Left colon (tissue), 2 donors: ENCODE measurements around the gene ZSCAN25. TPM values are rescaled to one million over a fixed set of nuclear protein-coding genes. Genes with fewer than 3 reads are reported as not detected.
"Not testable (repeated sequence)": the region's sequence is repeated elsewhere in the genome, so short reads cannot be mapped to it uniquely, and the experiment has no call there.

Experiments
- ATAC-seq: fragments of 200-7000 bp; cut with Tn5 transposase; one replicate; pipeline ENCODE4 v1.9.1; 2020; ENCODE audit warnings: mild to moderate bottlenecking, moderate library complexity
- DNase-seq, 2 donors: peaks; one replicate each; pipeline ENCODE4 v3.0.0-alpha.2; 2020
- intact Hi-C, 2 donors: fragments of 100-400 bp; cut with DNase I in 1 of 2; cut with micrococcal nuclease in 1 of 2; formaldehyde crosslinking; loops; one replicate each; pipeline versions ENCODE4 v1.11.2 to v1.14.0; 2022; cut with DNase I, micrococcal nuclease
- total RNA-seq, 2 donors: library from RNA; stranded (reverse); fragmentation: NEBNext Ultra II Directional; extraction: Animal tissue kit (Norgen Biotek cat#: 25700); gene quantifications; one replicate each; pipeline ENCODE4 v1.2.1, GENCODE V29; 2021
- donor health status: DM: no; HTN: no; CAD: no.
- donor health status: DM: yes; HTN: yes; CAD: no.

Gene ZSCAN25
- total RNA-seq, 2 donors from 2014 or later, result 10.8 to 16.0 TPM

DNA sequence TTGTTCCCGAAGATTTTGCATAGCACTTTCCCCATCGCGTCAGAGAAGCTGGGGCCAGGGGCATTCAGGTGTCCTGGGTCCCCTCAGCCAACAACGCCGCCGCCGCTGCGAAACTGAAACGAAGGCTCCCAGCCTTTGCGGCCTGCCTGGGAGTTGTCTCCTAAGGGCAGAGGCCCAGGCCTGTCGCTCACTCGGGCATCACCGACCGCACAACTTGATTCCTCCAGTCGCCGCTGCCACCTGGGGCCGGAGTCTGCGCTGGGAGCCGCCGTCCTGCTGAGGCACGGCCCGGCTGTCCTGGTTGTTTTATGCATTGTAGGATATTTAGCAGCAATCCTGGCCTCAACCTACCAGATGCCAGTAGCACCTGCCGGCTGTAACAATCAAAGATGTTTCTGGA lies 22.0 kb downstream of the ZSCAN25 start:
- DNase-seq (no peak), ATAC-seq (no peak)
- intact Hi-C loops, result no loop called here

DNA sequence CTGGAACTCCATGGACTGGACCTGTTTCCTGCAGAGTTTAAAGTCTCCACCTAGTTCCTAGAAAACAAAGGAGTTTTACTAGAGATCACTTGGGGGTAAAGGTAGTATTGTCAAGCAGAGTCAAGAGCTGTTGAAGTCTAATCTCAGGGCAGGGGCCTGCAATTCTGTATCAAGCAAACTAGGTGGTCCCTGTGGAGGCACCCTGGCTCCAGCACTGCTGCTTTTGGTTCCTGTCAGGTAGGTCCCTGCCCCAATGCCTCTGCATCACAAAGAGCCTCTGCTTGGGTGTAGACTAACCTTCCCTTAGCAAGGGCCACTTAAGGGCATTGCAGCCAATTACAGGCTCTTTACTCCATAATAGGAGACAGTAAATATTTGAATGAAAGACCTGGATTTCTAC lies 22.5 kb downstream of the ZSCAN25 start:
- ATAC-seq (no peak), DNase-seq (no peak)
- intact Hi-C loops, result no loop called here

DNA sequence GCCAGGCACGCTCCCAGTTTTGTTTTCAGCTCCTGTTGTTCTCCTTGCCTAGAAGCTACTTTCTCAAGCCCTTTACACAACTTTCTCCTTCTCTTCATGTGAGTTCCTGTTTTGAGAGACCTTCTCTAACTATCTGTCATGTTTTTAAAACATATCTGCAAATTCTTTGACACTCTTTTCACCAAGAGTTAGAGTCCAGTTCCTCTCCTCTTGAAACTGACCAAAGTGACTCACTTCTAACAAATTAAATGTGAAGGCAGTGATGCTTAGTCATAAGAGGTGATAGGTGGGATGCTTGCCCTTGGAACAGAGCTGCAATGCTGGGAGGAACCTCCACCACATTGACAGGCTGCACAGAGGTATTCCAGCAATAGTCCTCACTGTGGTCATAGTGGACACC lies 25.3 kb downstream of the ZSCAN25 start:
- no peak for ATAC-seq
- intact Hi-C loops, result no loop called here
- no peak for DNase-seq

DNA sequence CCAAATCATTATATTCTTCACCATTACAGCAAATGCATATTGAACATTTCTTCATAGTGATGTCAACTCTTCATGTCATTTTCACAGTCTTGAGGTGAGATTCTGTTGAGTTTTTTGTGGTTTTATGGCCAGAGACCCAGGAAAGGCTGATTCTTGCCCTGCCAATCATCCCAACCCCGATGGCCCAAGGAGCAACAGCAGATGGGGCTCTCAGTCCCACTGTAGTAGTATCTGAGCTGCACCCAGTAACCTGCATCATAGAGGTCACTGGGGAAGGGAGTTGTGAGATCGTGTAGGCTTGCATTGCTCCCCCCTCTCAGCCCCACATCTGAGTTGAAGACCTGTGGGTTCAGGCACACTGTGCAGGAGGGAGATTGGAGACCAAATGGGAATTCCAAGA lies 26.7 kb downstream of the ZSCAN25 start:
- intact Hi-C loops, result no loop called here

DNA sequence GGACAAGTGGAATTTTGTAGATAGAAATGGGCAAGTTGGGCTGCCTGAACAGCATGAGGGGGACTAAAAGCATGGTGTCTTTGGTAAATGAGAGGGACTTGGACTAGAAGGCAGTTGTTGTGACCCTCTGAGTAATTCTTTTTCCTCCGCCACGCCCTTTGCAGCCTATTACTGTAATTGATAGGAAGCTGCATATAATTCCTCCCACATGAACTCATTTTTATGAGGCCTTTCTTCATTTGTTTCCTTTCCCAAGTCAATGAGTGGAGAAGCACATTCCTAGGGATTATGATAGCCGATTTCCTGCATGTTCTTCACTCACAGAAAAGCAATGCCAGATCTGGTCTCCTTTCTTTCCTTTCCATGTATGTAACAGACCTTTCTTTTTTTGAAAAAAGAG lies 27.7 kb downstream of the ZSCAN25 start:
- intact Hi-C loops, result no loop called here
- no peak for DNase-seq
- ATAC-seq, result no peak

More for the DNA sequence above, 26.7 kb downstream of the ZSCAN25 start:
- DNase-seq (no peak), ATAC-seq (no peak)

DNA sequence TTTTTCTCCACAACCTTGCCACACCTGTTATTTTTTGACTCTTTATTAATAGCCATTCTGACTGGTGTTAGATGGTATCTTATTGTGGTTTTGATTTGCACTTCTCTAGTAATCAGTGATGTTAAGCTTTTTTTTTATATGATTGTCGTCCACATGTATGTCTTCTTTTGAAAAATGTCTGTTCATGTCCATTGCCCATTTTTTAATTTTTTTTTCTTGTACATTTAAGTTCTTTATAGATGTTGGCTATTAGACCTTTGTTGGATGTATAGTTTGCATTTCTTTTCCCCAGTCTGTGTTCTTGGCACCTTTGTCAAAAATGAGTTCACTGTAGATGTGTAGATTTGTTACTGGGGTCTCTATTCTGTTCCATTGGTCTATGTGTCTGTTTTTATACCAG lies 28.8 kb downstream of the ZSCAN25 start:
- intact Hi-C loops, result no loop called here
- ATAC-seq (no peak), DNase-seq (no peak)

DNA sequence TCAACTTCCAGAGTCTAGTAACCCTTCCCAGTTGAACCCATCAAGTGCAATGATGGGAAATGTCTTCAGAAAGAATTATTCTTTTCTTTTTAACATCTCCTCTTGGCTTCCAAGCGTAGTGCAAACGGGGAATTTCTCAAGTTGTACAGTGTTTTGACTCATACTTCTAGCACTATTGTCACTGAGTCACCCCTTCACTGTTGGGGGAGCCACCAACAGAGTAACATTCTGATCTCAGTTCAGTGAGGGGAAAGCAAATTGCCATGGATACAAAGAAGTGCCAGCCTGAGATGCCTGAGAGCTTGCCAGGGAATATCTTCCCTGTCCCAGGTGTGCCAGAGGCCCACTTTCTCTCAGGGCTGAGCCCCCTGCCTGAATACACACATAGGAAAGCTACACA lies 32.1 kb downstream of the ZSCAN25 start:
- DNase-seq, result no peak
- intact Hi-C loops, result no loop called here
- no peak for ATAC-seq

DNA sequence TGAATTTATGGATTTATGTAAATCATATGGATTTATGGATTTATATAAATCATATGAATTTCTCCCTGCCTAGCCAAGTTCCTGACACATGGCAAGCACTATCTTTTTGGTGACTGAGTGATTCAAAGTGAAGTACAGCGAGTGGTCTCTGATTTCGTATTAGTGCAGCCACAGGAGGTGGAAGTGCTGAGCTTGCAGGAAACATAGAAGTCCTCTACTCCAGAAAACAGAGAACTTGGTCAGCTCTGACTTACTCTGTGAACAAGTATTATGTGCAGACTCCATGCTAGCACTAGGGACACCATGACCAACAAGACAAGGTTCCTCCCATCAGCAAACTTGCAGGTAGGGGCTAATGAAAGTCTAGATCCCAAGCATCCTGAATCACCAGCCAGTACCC lies 34.5 kb downstream of the ZSCAN25 start:
- intact Hi-C loops, result no loop called here
- DNase-seq (no peak), ATAC-seq (no peak)

DNA sequence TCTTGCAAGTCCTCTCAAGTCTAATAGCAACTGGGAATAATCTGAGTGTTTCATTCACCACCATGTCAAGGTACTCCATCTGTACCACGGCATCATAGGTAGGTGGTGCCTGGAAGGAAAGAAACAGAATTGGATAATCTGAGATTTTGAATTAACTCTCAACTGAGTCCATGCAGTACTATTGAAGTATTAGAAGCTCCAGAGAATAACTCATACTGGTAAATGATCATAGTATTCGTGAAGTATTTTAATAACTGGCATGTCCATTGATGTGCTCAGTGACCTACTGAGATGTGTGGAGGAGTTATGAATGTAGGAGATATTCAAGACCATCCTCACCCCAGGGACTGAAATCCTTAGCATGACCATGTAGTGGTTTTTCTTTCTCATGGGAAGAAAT lies 35.9 kb downstream of the ZSCAN25 start:
- intact Hi-C loops, result no loop called here
- no peak for ATAC-seq
- DNase-seq, result no peak

DNA sequence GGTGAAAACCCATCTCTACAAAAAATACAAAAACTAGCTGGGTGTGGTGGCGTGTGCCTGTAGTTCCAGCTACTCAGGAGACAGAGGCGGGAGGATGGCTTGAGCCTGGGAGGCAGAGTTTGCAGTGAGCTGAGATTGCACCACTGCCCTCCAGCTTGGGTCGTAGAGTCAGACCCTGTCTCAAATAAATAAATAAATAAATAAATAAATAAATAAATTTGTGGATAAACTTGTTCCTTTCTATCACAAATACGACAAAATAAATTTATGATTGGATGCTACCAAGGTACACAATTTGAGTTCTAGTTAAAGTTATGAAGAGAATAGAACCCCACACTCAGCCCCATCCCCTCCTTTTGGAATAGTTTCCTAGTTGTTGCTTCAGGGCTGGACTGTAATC lies 36.5 kb downstream of the ZSCAN25 start:
- peak; percentile 17 for ATAC-seq
- intact Hi-C loops, DNase-seq: not testable (repeated sequence)

DNA sequence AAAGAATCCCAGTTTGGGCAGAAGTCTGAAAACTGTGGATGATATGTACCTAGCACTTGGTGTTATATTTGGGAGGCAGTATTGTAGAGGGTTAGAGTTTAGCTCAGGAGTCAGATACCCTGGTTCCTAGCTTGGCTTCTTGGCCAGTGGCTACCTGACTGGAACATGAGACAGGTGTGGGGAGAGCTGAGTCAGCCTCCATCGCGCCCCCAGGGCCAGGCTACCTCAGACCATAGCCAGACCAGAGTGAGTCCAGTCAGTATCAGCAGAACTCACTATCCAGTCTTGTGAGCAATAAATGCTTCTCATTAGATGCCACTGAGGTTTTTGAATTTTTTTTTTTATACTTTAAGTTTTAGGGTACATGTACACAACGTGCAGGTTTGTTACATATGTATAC lies 37.0 kb downstream of the ZSCAN25 start:
- DNase-seq (no peak), ATAC-seq (peak; percentile 24)
- intact Hi-C loops, result no loop called here

DNA sequence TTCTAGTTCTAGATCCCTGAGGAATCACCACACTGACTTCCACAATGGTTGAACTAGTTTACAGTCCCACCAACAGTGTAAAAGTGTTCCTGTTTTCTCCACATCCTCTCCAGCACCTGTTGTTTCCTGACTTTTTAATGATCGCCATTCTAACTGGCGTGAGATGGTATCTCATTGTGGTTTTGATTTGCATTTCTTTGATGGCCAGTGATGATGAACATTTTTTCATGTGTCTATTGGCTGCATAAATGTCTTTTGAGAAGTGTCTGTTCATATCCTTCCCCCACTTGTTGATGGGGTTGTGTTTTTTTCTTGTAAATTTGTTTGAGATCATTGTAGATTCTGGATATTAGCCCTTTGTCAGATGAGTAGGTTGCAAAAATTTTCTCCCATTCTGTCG lies 37.9 kb downstream of the ZSCAN25 start:
- intact Hi-C loops, DNase-seq, ATAC-seq: not testable (repeated sequence)

DNA sequence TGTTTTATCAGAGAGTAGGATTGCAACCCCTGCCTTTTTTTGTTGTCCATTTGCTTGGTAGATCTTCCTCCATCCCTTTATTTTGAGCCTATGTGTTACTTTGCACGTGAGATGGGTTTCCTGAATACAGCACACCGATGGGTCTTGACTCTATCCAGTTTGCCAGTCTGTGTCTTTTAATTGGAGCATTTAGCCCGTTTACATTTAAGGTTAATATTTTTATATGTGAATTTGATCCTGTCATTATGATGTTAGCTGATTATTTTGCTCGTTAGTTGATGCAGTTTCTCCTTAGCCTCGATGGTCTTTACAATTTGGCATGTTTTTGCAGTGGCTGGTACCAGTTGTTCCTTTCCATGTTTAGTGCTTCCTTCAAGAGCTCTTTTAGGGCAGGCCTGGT lies 41.1 kb downstream of the ZSCAN25 start:
- ATAC-seq, intact Hi-C loops, DNase-seq: not testable (repeated sequence)

DNA sequence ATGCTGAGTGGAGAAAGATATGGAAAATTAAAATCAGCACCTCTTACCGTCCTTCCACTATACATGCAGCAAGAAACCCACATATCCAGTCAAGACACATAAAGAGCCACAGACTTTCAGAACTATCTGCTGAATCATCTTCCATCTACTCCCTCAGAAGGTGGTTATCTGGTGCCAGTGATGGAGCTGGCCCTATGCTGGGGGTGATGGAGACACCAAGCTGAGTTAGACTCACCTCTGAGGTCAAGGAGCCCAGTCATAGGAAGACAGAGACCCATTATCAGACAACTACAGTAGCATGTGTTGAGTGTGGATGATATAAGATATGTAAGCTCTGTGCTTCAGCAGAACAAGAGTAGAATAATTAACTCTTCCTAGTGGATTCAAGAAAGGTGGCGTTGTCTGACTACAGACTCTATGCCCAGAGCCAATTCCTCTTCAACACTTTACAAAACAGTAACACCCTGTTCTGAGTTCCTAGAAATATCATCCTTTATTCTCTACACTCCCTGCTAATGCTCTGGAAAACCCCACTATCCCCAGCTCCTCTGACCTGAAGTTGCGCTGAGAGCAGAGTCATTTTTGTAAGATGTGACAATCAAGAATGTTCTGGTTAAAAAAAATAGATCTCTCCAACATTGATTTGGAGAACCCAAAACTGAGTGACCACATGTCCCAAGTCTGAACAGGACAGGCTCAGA lies 48.7 kb downstream of the ZSCAN25 start:
- intact Hi-C loops, result no loop called here
- DNase-seq, result no peak
- no peak for ATAC-seq

DNA sequence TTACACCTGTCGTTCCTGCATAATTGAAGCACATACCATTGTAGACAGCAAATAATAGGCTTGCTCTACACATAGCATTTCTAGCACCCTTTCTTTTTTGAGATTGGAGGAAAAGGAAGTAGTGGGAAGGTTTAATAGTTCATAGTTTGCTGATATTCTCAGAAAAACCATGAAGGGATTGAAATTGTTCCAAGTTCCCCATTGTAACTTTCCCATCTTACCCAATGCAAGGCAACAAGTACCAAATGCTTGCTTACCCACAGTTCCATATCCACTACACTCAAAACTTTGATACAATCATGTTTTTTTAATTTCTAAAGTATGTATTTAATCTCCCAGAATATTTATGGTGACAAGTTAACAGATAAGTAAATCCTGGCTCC lies 49.3 kb downstream of the ZSCAN25 start:
- intact Hi-C loops, result no loop called here
- DNase-seq (no peak), ATAC-seq (no peak)

DNA sequence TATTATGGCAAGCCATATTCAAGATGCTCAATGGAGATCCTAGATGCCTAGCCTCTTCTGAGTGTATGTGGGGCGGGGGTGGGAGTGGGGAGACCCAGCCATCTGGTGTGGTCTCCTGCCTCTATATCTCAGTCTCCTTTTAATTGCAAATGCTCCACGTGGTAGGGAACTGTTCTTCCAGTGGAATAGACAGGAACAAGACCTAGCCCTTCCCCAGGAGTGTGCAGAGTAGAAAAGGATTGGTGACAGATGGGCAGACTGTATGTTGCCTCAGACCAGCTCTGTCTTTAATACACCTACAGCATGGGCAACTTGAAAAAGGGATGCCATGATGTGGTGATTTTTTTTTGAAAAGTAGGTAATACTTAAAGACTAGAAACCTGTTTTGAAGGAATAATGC lies 50.4 kb downstream of the ZSCAN25 start:
- ATAC-seq, result no peak
- DNase-seq, result no peak
- intact Hi-C loops, result no loop called here

DNA sequence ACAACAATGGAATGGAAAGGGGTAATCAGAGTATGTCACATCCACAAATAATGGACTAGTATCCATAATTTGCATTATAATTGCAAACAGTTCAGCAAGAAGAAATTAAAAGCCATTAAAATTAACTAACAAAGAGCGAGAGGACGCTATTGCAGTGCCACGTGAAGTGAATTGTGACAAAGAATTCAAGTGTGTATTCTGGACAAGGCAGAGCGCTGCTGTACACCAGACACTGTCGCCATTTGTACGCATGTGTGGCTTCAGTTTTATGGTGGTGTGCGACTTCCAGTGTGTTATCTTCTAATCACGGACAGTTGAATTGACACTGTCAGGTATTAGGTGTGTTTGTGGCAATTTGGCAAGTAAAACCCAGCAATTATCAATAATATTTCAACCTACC lies 51.8 kb downstream of the ZSCAN25 start:
- ATAC-seq (no peak), DNase-seq (no peak)
- intact Hi-C loops, result no loop called here

DNA sequence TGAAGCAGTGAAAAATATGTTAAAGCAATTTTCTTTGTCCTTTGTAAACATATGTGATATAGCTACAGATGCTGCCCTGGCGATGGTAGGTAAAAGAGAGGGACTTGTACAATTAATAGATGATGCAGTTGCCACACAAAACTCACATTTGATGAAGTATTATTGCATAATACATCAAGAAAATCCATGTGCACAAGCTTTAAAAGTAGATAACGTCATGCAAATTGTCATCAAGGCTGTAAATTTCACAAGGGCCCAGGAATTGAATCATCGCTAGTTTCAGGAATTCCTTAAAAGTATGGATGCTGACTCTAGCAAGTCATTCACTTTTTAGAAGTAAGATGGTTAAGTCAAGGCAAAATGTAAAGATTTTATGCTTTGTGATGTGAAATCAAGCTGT lies 53.0 kb downstream of the ZSCAN25 start:
- DNase-seq (no peak), ATAC-seq (no peak)
- intact Hi-C loops, result no loop called here

DNA sequence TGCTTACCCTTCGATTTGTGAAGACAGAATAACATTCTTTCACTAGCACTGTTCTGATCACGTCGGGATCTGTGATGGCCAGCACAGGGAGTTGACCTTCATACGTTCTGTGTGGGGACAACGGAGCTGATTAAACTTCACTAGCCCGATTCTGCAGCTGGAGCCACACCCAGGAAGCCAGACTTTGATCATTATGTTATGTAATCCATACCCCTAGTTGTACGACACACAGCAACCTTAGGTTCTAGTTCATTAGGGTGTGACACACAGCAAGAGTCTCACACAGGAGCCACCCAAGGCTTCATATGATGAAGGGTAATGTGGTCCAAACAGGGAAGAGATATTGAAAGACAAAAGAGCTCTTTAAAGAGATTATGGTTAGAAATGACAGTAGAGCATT lies 55.8 kb downstream of the ZSCAN25 start:
- ATAC-seq, result peak; percentile 80
- no peak for DNase-seq
- intact Hi-C loops, result no loop called here

DNA sequence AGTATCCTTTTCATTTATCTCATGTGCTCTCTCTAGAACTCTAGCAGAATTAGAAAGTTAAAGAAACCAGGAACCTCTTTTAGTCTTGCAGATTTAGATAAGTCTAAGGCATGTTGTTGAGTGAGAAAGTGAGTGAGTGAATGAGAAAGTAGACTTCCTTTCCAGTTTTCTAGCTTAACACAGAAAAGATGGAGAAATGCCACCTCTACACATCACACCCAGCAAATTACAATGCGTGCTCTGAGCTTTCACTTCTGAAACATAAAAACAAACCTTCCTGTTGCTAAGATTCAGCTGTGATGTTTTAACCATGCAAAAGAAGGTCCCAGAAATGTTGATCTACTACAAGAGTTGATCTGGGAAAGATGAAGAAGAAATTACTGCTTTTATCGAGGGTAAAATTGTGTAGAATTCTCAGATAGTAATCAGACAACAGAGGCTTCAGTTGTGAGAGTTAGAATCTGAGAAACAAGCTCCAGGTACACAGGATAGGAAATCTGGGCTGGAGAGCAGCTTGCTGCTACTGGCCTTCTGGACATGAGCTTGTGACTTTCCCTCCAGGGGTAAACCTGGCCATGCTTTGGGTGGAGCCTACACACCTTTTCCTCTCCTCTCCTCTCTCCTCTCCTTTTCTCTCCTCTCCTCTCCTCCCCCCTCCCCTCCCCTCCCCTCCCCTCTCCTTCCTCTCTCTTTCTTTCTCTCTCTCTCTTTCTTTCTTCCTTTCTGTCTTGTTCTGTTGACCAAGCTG lies 58.4 kb downstream of the ZSCAN25 start:
- ATAC-seq (no peak), DNase-seq (no peak)
- intact Hi-C loops, result no loop called here
